Sigmoid colon (tissue), 7 donors: ENCODE results near the gene HIGD1A. TPM values are rescaled to one million over a fixed set of nuclear protein-coding genes. Genes with fewer than 3 reads are reported as not detected.

Experiments used
- DNase-seq: peaks from one replicate; pipeline ENCODE4 v3.0.0-alpha.2; 2019
- H3K27ac ChIP-seq, 4 donors: fragments of 200-600 bp; sonication (generic); one replicate each; pipeline ENCODE4 v1.5.1; 2016 to 2019; ENCODE audit warnings: mild to moderate bottlenecking in 1 of 4
- H3K27me3 ChIP-seq, 3 donors: fragments of 200-600 bp; sonication (generic); one replicate each; pipeline ENCODE4 v1.5.1; 2019; ENCODE audit warnings: mild to moderate bottlenecking in 1 of 3
- H3K36me3 ChIP-seq, 4 donors: fragments of 200-600 bp; sonication (generic); one replicate each; pipeline ENCODE4 v1.5.1; 2016 to 2019
- H3K4me1 ChIP-seq, 4 donors: fragments of 200-600 bp; sonication (generic); one replicate each; pipeline ENCODE4 v1.5.1; 2017 to 2019
- H3K4me3 ChIP-seq, 4 donors: fragments of 200-600 bp; sonication (generic); one replicate each; pipeline ENCODE4 v1.5.1; 2017 to 2019; ENCODE audit warnings: mild to moderate bottlenecking in 2 of 4, moderate library complexity in 1 of 4
- H3K9me3 ChIP-seq, 4 donors: fragments of 200-600 bp in 3 of 4; sonication (generic) in 3 of 4; one replicate each; pipeline versions ENCODE4 v1.5.1 to v1.6.1; 2013 to 2019
- CTCF ChIP-seq, 4 experiments: fragments of 450-650 bp in 3 of 4; fragments of 200-600 bp in 1 of 4; IDR thresholded peaks; one replicate each; pipeline ENCODE4 v1.5.1; 2016 to 2019; ENCODE audit warnings: antibody characterized with exemption in 4 of 4, mild to moderate bottlenecking in 3 of 4, moderate library complexity in 2 of 4
- EP300 ChIP-seq, 4 donors: sonication (generic); formaldehyde crosslinking; IDR thresholded peaks; one replicate each; pipeline ENCODE4 v1.6.1; 2017; ENCODE audit warnings: antibody characterized with exemption in 4 of 4
- POLR2A ChIP-seq, 2 donors: fragments of 450-650 bp; IDR thresholded peaks; one replicate each; pipeline ENCODE4 v1.6.1; 2016; ENCODE audit warnings: antibody characterized with exemption in 2 of 2, mild to moderate bottlenecking in 2 of 2, moderate library complexity in 2 of 2
- POLR2AphosphoS5 ChIP-seq, 4 donors: sonication (generic); formaldehyde crosslinking; IDR thresholded peaks; one replicate each; pipeline ENCODE4 v1.6.1; 2017; ENCODE audit warnings: antibody characterized with exemption in 4 of 4
- WGBS, 2 donors: extraction: QIAGEN DNeasy Blood & Tissue Kit; methylation state at CpG; one replicate each; pipeline ENCODE4 v1.1.7; 2013; 5-methylcytosine and 5-hydroxymethylcytosine counted together
- intact Hi-C: fragments of 100-400 bp; cut with DNase I; formaldehyde crosslinking; loops from one replicate; pipeline ENCODE4 v1.15.1; 2023
- polyA plus RNA-seq, 3 donors: library from polyadenylated mRNA; stranded (reverse); fragments of 200-250 nt; gene quantifications; one replicate each; pipeline ENCODE4 v1.2.3, GENCODE V29; 2013
- total RNA-seq, 4 donors: library from RNA; depleted of rRNA; stranded (reverse); fragments of >200 nt; gene quantifications; one replicate each; pipeline ENCODE4 v1.1.0, GENCODE V29; 2016
- donor health status: healthy with polysubstance abuse.
- donor health status: Bipolar disorder and iron deficiency.
- donor health status: healthy.

The HIGD1A gene
- total and polyA plus RNA-seq, 7 donors: 127 to 1,597 (median 272) TPM

GRCh38 chr3:42846685-42847522, 42.6 kb upstream of the HIGD1A start:
- no peaks in the 10 kb centered on the region for H3K36me3 ChIP-seq
- H3K4me1 ChIP-seq: peaks cover 0 to 31% (median 21%) of the 10 kb centered on the region in 4 donors
- intact Hi-C loops: no loop called here
- no peak for DNase-seq
- H3K9me3 ChIP-seq: no peaks in the 10 kb centered on the region
- H3K27ac ChIP-seq: peak overlapping the region; percentile 31 to 77 (median 52)
- 44 to 62% methylated on average over 5 of the region's 5 CpGs for WGBS, 2 donors
- no peak for TF ChIP-seq POLR2A (IDR thresholded peaks at IDR 0.05)
- no peak for TF ChIP-seq CTCF (IDR thresholded peaks at IDR 0.05)
- no peak for TF ChIP-seq POLR2AphosphoS5 (IDR thresholded peaks at IDR 0.05)
- TF ChIP-seq EP300 (IDR thresholded peaks at IDR 0.05): no peak
- no peak overlapping the region for H3K4me3 ChIP-seq
- no peaks in the 10 kb centered on the region for H3K27me3 ChIP-seq

- Histone ChIP-seq H3K9me3 (no peaks in the 10 kb centered on the region), H3K27ac (peak overlapping the region in 3 of 4 donors; percentile 17 to 77 (median 68)), H3K4me3 (no peak overlapping the region), H3K27me3 (no peaks in the 10 kb centered on the region), H3K4me1 (peaks cover 0 to 31% (median 21%) of the 10 kb centered on the region in 4 donors), H3K36me3 (no peaks in the 10 kb centered on the region)
- TF ChIP-seq EP300 (IDR thresholded peaks at IDR 0.05): no peak
- TF ChIP-seq POLR2A (IDR thresholded peaks at IDR 0.05): no peak
- no peak for TF ChIP-seq CTCF (IDR thresholded peaks at IDR 0.05)
- TF ChIP-seq POLR2AphosphoS5 (IDR thresholded peaks at IDR 0.05): no peak
- intact Hi-C loops: no loop called here
- DNase-seq: no peak
- 80 to 95% methylated on average over 4 of the region's 4 CpGs for WGBS, 2 donors
These were observed 40.5 kb upstream of the HIGD1A start for GRCh38 chr3:42844815-42845214.

- Histone ChIP-seq H3K27me3 (no peaks in the 10 kb centered on the region), H3K4me3 (no peak overlapping the region), H3K36me3 (no peaks in the 10 kb centered on the region), H3K27ac (peak overlapping the region; percentile 17 to 77 (median 28)), H3K9me3 (no peaks in the 10 kb centered on the region), H3K4me1 (peaks cover 0 to 36% (median 22%) of the 10 kb centered on the region in 4 donors)
- intact Hi-C loops: no loop called here
- no peak for DNase-seq
- 88 to 90% methylated on average over 1 of the region's 1 CpG for WGBS, 2 donors
- no peak for TF ChIP-seq EP300 (IDR thresholded peaks at IDR 0.05)
These were observed 40.1 kb upstream of the HIGD1A start for GRCh38 chr3:42844412-42844713.

GRCh38 chr3:42843713-42844411, 39.6 kb upstream of the HIGD1A start:
- TF ChIP-seq POLR2AphosphoS5 (IDR thresholded peaks at IDR 0.05) (peak in 2 of 4 donors; percentile 10 to 29), POLR2A (IDR thresholded peaks at IDR 0.05) (no peak)
- 42 to 72% methylated on average over 6 of the region's 6 CpGs for WGBS, 2 donors

GRCh38 chr3:42841332-42841731, 37.0 kb upstream of the HIGD1A start:
- WGBS, 2 donors: 88 to 89% methylated on average over 1 of the region's 1 CpG

More at GRCh38 chr3:42843713-42844411, 39.6 kb upstream of the HIGD1A start:
- no peaks in the 10 kb centered on the region for H3K9me3 ChIP-seq
- H3K27me3 ChIP-seq: no peaks in the 10 kb centered on the region
- no peak overlapping the region for H3K4me3 ChIP-seq
- peak overlapping the region; percentile 18 to 77 (median 32) for H3K27ac ChIP-seq
- intact Hi-C loops: no loop called here
- H3K4me1 ChIP-seq: peaks cover 0 to 38% (median 23%) of the 10 kb centered on the region in 4 donors
- H3K36me3 ChIP-seq: no peaks in the 10 kb centered on the region
- peak; percentile 79 for DNase-seq

More at GRCh38 chr3:42841332-42841731, 37.0 kb upstream of the HIGD1A start:
- H3K9me3 ChIP-seq: no peaks in the 10 kb centered on the region
- peaks cover 0 to 23% (median 14%) of the 10 kb centered on the region in 4 donors for H3K4me1 ChIP-seq
- H3K27ac ChIP-seq: peak overlapping the region in 1 of 4 donors; percentile 18
- H3K36me3 ChIP-seq: no peaks in the 10 kb centered on the region
- no peak for DNase-seq
- intact Hi-C loops: no loop called here
- no peaks in the 10 kb centered on the region for H3K27me3 ChIP-seq
- no peak for TF ChIP-seq CTCF (IDR thresholded peaks at IDR 0.05)
- no peak for TF ChIP-seq EP300 (IDR thresholded peaks at IDR 0.05)
- no peak for TF ChIP-seq POLR2AphosphoS5 (IDR thresholded peaks at IDR 0.05)
- no peak for TF ChIP-seq POLR2A (IDR thresholded peaks at IDR 0.05)
- no peak overlapping the region for H3K4me3 ChIP-seq
